Endothelial cell of umbilical vein (primary cell): ENCODE results near the gene COL23A1.

Experiments used
- CTCF ChIP-seq, 2 donors: IDR thresholded peaks; 1 replicate in 1 of 2; 2 replicates in 1 of 2; pipeline ENCODE4 v1.5.1; 2011; ENCODE audit warnings: low read length in 2 of 2, mild to moderate bottlenecking in 2 of 2, moderate library complexity in 2 of 2, control low read depth in 1 of 2, inconsistent platforms in 1 of 2, low read depth in 1 of 2; ENCODE audit not compliant: insufficient read depth in 1 of 2; ENCODE audit errors: extremely low read depth in 1 of 2
- MYC ChIP-seq: IDR thresholded peaks from one replicate; pipeline ENCODE4 v1.6.1; 2011; ENCODE audit warnings: mild to moderate bottlenecking, low read depth, low read length
- POLR2A ChIP-seq: IDR thresholded peaks from 2 replicates; pipeline ENCODE4 v1.6.1; 2012; ENCODE audit warnings: low read depth, mild to moderate bottlenecking, control low read depth, low read length

- TF ChIP-seq POLR2A (no peak), CTCF (IDR thresholded peaks at IDR 0.05; ENCODE audit: extremely low read depth in 1 of 2, insufficient read depth in 1 of 2, low read depth in 1 of 2, low read length in 2 of 2) (no peak), MYC (no peak)
Measured at GRCh38 chr5:178210073-178210535, 380.1 kb downstream of the COL23A1 start.
